OCI-LY7 (cell line): Measurements from ENCODE around the gene FUT7. TPM values are rescaled to one million over a fixed set of nuclear protein-coding genes. Genes with fewer than 3 reads are reported as not detected.

Source experiments
- BruUV-seq: library from RNA; stranded (reverse); fragments of 400-500 nt; replicated peaks from 2 replicates; lab custom pipeline; 2021; lab: Mats Ljungman, UMichigan
- CTCF ChIA-PET: fragments of 300-600 bp; sonication (Branson Sonifier 250); formaldehyde crosslinking; loops from one replicate; lab custom pipeline; 2022; ENCODE audit warnings: antibody characterized with exemption; ENCODE audit not compliant: unreplicated experiment; lab: Charles Lee
- POLR2A ChIA-PET: fragments of 300-600 bp; sonication (Branson Sonifier 250); formaldehyde crosslinking; loops from one replicate; lab custom pipeline; 2022; ENCODE audit warnings: antibody characterized with exemption; lab: Charles Lee
- DNase-seq: peaks from one replicate; pipeline ENCODE4 v3.0.0-alpha.2; 2015; ENCODE audit warnings: low spot score
- H2AFZ ChIP-seq: fragments of 200-600 bp; sonication (generic), shearing (Covaris generic); 2 replicates; pipeline ENCODE4 v1.6.1; 2014; ENCODE audit warnings: mild to moderate bottlenecking, antibody characterized with exemption, low read length, moderate library complexity
- H3K27ac ChIP-seq: fragments of 200-600 bp; sonication (generic); 2 replicates; pipeline ENCODE4 v1.5.1; 2014; ENCODE audit warnings: mixed run types, low read depth, mild to moderate bottlenecking, moderate library complexity, low read length, inconsistent platforms; ENCODE audit not compliant: poor library complexity, severe bottlenecking
- H3K36me3 ChIP-seq: fragments of 200-600 bp; sonication (generic); 2 replicates; pipeline ENCODE4 v1.6.1; 2014; ENCODE audit warnings: mild to moderate bottlenecking, antibody characterized with exemption, low read length, moderate library complexity, mixed read lengths; ENCODE audit not compliant: insufficient read depth
- H3K4me1 ChIP-seq: fragments of 200-600 bp; sonication (generic); 2 replicates; pipeline ENCODE4 v1.5.1; 2014; ENCODE audit warnings: mild to moderate bottlenecking, low read length; ENCODE audit not compliant: insufficient read depth, poor library complexity, severe bottlenecking
- H3K4me2 ChIP-seq: fragments of 200-600 bp; sonication (generic); 2 replicates; pipeline ENCODE4 v1.6.1; 2014; ENCODE audit warnings: mild to moderate bottlenecking, low read length
- H3K4me3 ChIP-seq: fragments of 200-600 bp; sonication (generic); 2 replicates; pipeline ENCODE4 v1.5.1; 2014; ENCODE audit warnings: mild to moderate bottlenecking, low read depth, low read length; ENCODE audit not compliant: poor library complexity, severe bottlenecking
- H3K79me2 ChIP-seq: fragments of 200-600 bp; sonication (generic); 2 replicates; pipeline ENCODE4 v1.6.1; 2016; ENCODE audit warnings: low read depth, mild to moderate bottlenecking, low read length, moderate library complexity, mixed read lengths; ENCODE audit not compliant: insufficient read depth
- H3K9me2 ChIP-seq: fragments of 200-600 bp; sonication (generic); 2 replicates; pipeline ENCODE4 v1.6.1; 2016; ENCODE audit warnings: mild to moderate bottlenecking, low read length, mixed read lengths; ENCODE audit not compliant: insufficient read depth
- H3K9me3 ChIP-seq: fragments of 200-600 bp; sonication (generic); 2 replicates; pipeline ENCODE4 v1.6.1; 2014; ENCODE audit warnings: mild to moderate bottlenecking, mixed run types, low read length, mixed read lengths
- H4K20me1 ChIP-seq: fragments of 200-600 bp; sonication (generic); 2 replicates; pipeline ENCODE4 v1.6.1; 2014; ENCODE audit warnings: mild to moderate bottlenecking, antibody characterized with exemption, low read length, moderate library complexity, mixed read lengths; ENCODE audit not compliant: insufficient read depth
- EZH2phosphoT487 ChIP-seq: fragments of 200-600 bp; sonication (generic); IDR thresholded peaks from 2 replicates; pipeline ENCODE4 v1.6.1; 2018; ENCODE audit warnings: low read depth, borderline replicate concordance, mild to moderate bottlenecking, mixed run types, antibody characterized with exemption, low read length, moderate library complexity, mixed read lengths
- intact Hi-C: fragments of 100-400 bp; cut with micrococcal nuclease; formaldehyde crosslinking; loops from one replicate; pipeline ENCODE4 v1.10.0; 2022; ENCODE audit not compliant: unreplicated experiment
- total RNA-seq, 2 experiments: library from RNA; depleted of rRNA in 1 of 2; stranded (reverse); fragments of >200 nt in 1 of 2; shearing (Covaris generic) in 1 of 2; gene quantifications; 2 replicates each; pipeline ENCODE4 v1.2.3, GENCODE V29; 2014 to 2022
- TF ChIP-seq, protein P1 (sequence below): fragments of 200-600 bp; sonication (generic); conservative IDR thresholded peaks from 2 replicates; pipeline ENCODE4 v1.5.1; 2014; ENCODE audit warnings: mild to moderate bottlenecking, antibody characterized with exemption, low read length, moderate library complexity, mixed read lengths

FUT7 gene
- total RNA-seq, 2 experiments from 2014 or later, result 0.21 TPM; not detected in 1

DNA sequence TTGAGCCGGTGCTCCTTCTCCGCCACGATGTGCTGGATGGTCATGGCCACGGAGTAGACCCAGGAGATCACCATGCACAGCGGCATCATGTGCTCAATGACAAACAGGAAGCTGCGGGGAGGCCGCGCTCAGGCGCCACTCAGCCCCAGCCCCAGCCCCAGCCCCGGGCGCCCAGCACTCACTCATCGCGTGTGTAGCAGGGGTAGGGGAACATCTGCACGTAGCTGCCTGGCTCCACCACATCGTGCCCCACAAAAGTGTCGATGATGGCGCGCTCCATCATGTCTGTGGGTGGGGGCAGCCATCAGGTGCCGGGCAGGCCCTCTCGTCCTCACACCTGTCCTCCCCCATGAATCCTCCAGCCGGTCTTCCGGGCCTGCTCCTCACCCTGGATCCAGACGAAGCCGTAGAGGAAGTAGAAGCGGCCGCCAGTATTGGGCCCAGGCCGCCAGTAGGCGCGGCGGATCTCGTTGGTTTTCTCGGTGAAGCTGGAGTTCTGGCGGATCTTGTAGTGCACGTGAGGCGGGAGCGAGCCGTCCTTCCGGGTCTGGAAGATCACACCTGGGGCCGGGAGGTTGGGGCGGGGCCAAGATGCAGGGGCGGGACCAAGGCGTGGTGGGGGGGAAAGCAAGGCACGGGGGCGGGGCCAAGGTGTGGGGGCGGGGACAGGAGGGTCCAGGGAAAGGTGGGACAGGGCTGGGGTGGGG is 13.9 kb downstream of the FUT7 start:
- BruUV-seq, result no TSS peak
- no peak overlapping the region for H3K4me3 ChIP-seq
- H3K9me3 ChIP-seq, result no peaks in the 10 kb centered on the region
- POLR2A ChIA-PET, result no interaction called here
- H3K4me2 ChIP-seq, result no peak overlapping the region
- H3K36me3 ChIP-seq, result no peaks in the 10 kb centered on the region
- intact Hi-C loops, result no loop called here
- CTCF ChIA-PET, result no interaction called here
- DNase-seq, result no peak
- no peak overlapping the region for H2AFZ ChIP-seq
- H3K27ac ChIP-seq, result no peak overlapping the region
- no peaks in the 10 kb centered on the region for H3K9me2 ChIP-seq
- no peaks in the 10 kb centered on the region for H4K20me1 ChIP-seq
- H3K79me2 ChIP-seq, result no peaks in the 10 kb centered on the region
- TF ChIP-seq, protein P1, sequence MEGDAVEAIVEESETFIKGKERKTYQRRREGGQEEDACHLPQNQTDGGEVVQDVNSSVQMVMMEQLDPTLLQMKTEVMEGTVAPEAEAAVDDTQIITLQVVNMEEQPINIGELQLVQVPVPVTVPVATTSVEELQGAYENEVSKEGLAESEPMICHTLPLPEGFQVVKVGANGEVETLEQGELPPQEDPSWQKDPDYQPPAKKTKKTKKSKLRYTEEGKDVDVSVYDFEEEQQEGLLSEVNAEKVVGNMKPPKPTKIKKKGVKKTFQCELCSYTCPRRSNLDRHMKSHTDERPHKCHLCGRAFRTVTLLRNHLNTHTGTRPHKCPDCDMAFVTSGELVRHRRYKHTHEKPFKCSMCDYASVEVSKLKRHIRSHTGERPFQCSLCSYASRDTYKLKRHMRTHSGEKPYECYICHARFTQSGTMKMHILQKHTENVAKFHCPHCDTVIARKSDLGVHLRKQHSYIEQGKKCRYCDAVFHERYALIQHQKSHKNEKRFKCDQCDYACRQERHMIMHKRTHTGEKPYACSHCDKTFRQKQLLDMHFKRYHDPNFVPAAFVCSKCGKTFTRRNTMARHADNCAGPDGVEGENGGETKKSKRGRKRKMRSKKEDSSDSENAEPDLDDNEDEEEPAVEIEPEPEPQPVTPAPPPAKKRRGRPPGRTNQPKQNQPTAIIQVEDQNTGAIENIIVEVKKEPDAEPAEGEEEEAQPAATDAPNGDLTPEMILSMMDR, result no peak
- H3K4me1 ChIP-seq, result peaks cover 10% of the 10 kb centered on the region

DNA sequence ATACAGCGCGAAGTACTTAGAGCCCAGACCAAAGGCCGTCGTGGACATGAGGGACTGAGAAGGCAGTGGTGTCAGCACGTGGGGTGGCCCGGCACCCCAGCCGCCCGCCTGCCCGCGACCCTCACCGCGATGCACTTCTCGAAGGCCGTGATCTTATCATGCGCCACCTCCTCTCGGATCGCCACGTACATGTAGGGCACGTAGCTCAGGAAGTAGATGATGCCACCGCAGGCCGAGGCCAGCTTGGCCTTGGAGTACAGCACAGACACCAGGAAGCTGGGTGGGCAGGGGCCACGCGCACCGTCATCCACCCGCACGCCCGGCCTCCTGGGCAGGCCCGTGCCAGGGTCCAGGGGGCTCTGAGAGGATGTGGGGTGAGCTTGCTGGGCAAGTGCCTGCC is 14.8 kb downstream of the FUT7 start:
- H3K4me1 ChIP-seq, result peaks cover 10% of the 10 kb centered on the region
- H3K4me2 ChIP-seq, result no peak overlapping the region
- no peak for DNase-seq
- BruUV-seq, result no TSS peak
- ChIA-PET CTCF (no interaction called here), POLR2A (no interaction called here)
- H3K36me3 ChIP-seq, result no peaks in the 10 kb centered on the region
- no peak overlapping the region for H3K4me3 ChIP-seq
- no peaks in the 10 kb centered on the region for H3K9me3 ChIP-seq
- intact Hi-C loops, result no loop called here
- H4K20me1 ChIP-seq, result no peaks in the 10 kb centered on the region
- no peak overlapping the region for H2AFZ ChIP-seq
- no peaks in the 10 kb centered on the region for H3K79me2 ChIP-seq
- H3K27ac ChIP-seq, result no peak overlapping the region
- TF ChIP-seq EZH2phosphoT487, result no peak
- TF ChIP-seq, protein P1, result no peak
- no peaks in the 10 kb centered on the region for H3K9me2 ChIP-seq

DNA sequence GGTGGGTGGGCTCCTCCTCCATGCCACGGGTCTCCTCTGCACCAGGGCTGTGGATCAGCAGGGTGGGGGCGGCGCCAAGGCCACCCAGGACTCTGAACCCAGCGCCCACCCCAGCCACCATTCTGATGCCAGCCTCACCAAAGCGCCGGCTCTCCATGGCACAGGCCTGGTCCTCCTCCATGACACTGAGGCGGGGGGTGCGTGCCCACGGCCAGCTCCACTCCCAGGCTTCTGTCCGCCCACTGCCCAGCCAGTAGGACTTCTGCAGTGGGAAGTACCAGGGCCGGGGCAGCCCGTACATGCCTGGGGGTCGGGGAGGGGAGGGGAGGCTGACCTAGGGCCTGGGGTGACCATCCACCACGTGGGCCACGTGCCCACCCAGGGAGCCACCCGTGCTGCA is 15.5 kb downstream of the FUT7 start:
- H3K4me2 ChIP-seq, result no peak overlapping the region
- H2AFZ ChIP-seq, result no peak overlapping the region
- H3K9me2 ChIP-seq, result no peaks in the 10 kb centered on the region
- TF ChIP-seq, protein P1, result no peak
- no peak for TF ChIP-seq EZH2phosphoT487
- CTCF ChIA-PET, result no interaction called here
- H3K27ac ChIP-seq, result no peak overlapping the region
- peaks cover 10% of the 10 kb centered on the region for H3K4me1 ChIP-seq
- H3K9me3 ChIP-seq, result no peaks in the 10 kb centered on the region
- no TSS peak for BruUV-seq
- no peak for DNase-seq
- H4K20me1 ChIP-seq, result no peaks in the 10 kb centered on the region
- intact Hi-C loops, result no loop called here
- no peaks in the 10 kb centered on the region for H3K36me3 ChIP-seq
- H3K79me2 ChIP-seq, result no peaks in the 10 kb centered on the region
- H3K4me3 ChIP-seq, result no peak overlapping the region
- POLR2A ChIA-PET, result no interaction called here
